Measurements from ENCODE around the gene DMD.

Gene DMD

DNA sequence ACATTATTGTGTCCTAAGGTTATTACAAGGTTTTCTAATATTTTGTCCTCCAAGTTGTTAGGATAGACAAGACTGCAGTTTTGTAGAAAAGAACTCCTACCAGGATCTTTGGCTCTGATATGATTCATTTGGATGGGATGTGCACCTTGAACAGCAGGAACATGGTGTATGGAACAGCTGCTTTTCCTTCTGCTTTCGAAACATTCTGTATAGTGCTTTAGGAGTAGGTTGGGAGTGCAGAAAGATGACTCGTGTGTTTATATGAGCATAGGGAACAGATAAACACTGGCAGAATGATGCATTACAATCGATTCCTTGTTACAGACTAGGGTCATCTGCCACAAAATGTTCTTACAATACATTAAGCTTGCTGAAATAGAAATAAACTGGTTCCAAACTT, 790.1 kb downstream of the DMD start:
- no peaks in the 10 kb centered on the region for H3K27me3 ChIP-seq (replicated peaks; ENCODE audit: insufficient read depth, low read length)
- TF ChIP-seq, protein P1, sequence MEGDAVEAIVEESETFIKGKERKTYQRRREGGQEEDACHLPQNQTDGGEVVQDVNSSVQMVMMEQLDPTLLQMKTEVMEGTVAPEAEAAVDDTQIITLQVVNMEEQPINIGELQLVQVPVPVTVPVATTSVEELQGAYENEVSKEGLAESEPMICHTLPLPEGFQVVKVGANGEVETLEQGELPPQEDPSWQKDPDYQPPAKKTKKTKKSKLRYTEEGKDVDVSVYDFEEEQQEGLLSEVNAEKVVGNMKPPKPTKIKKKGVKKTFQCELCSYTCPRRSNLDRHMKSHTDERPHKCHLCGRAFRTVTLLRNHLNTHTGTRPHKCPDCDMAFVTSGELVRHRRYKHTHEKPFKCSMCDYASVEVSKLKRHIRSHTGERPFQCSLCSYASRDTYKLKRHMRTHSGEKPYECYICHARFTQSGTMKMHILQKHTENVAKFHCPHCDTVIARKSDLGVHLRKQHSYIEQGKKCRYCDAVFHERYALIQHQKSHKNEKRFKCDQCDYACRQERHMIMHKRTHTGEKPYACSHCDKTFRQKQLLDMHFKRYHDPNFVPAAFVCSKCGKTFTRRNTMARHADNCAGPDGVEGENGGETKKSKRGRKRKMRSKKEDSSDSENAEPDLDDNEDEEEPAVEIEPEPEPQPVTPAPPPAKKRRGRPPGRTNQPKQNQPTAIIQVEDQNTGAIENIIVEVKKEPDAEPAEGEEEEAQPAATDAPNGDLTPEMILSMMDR (IDR thresholded peaks at IDR 0.05; ENCODE audit: low read length): no peak
- TF ChIP-seq EZH2 (optimal IDR thresholded peaks at IDR 0.05; ENCODE audit: low read depth, low read length) (no peak), EZH2phosphoT487 (IDR thresholded peaks at IDR 0.05; ENCODE audit: low read length) (no peak)

DNA sequence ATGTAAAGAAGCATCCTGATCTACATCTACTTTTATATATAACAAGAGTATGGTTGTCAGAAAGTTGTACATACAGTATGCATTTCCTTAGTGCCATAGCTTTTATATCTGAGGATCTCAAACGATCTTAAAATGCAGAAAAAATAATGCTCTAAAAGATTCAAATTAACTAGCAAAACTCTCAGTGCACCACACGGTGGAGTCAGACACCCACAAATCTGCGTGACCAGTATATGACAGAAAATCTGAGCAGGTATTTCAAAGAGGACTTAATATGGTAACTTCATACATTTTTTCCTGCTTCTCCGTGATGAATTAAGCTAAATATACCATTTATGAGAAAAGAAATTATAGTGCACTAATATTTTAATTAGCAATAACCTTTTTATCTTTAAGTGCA, 803.0 kb downstream of the DMD start:
- H2AFZ ChIP-seq (ENCODE audit: low read length): no peak overlapping the region
- no peaks in the 10 kb centered on the region for H3K4me1 ChIP-seq (ENCODE audit: low read length)
- peak; percentile 27 for DNase-seq
- H3K27me3 ChIP-seq (replicated peaks; ENCODE audit: insufficient read depth, low read length): no peaks in the 10 kb centered on the region
- no peak overlapping the region for H3K27ac ChIP-seq (ENCODE audit: low read length)
- H3K9me2 ChIP-seq (replicated peaks; ENCODE audit: insufficient read depth, low read length): no peaks in the 10 kb centered on the region
- H3K4me2 ChIP-seq (ENCODE audit: low read depth, low read length): no peak overlapping the region
- no peaks in the 10 kb centered on the region for H3K36me3 ChIP-seq (replicated peaks; ENCODE audit: insufficient read depth, low read length)
- no peak overlapping the region for H3K9ac ChIP-seq (ENCODE audit: low read length)
- H3F3A ChIP-seq (ENCODE audit: insufficient read depth, low read length): no peaks in the 10 kb centered on the region
- no peak overlapping the region for H3K4me3 ChIP-seq (ENCODE audit: low read length)
- no peaks in the 10 kb centered on the region for H3K79me2 ChIP-seq (ENCODE audit: low read length)
- TF ChIP-seq EZH2 (optimal IDR thresholded peaks at IDR 0.05; ENCODE audit: low read depth, low read length): no peak
- TF ChIP-seq, protein P1 (IDR thresholded peaks at IDR 0.05; ENCODE audit: low read length): peak; percentile 43
- no peaks in the 10 kb centered on the region for H4K20me1 ChIP-seq (ENCODE audit: insufficient read depth, low read length)
- H3K9me3 ChIP-seq (replicated peaks; ENCODE audit: insufficient read depth, low read length): no peaks in the 10 kb centered on the region

More for the DNA sequence above, 790.1 kb downstream of the DMD start:
- H3F3A ChIP-seq (ENCODE audit: insufficient read depth, low read length): no peaks in the 10 kb centered on the region
- no peaks in the 10 kb centered on the region for H4K20me1 ChIP-seq (ENCODE audit: insufficient read depth, low read length)
- no peaks in the 10 kb centered on the region for H3K79me2 ChIP-seq (ENCODE audit: low read length)
- H3K4me3 ChIP-seq (ENCODE audit: low read length): no peak overlapping the region
- no peaks in the 10 kb centered on the region for H3K4me1 ChIP-seq (ENCODE audit: low read length)
- no peak overlapping the region for H3K9ac ChIP-seq (ENCODE audit: low read length)
- no peaks in the 10 kb centered on the region for H3K36me3 ChIP-seq (replicated peaks; ENCODE audit: insufficient read depth, low read length)
- H2AFZ ChIP-seq (ENCODE audit: low read length): no peak overlapping the region
- H3K27ac ChIP-seq (ENCODE audit: low read length): no peak overlapping the region
- no peak overlapping the region for H3K4me2 ChIP-seq (ENCODE audit: low read depth, low read length)
- no peak for DNase-seq
- no peaks in the 10 kb centered on the region for H3K9me2 ChIP-seq (replicated peaks; ENCODE audit: insufficient read depth, low read length)
- H3K9me3 ChIP-seq (replicated peaks; ENCODE audit: insufficient read depth, low read length): no peaks in the 10 kb centered on the region

GRCh38 chrX:32397562-32398216, 813.7 kb downstream of the DMD start:
- TF ChIP-seq, protein P1 (IDR thresholded peaks at IDR 0.05; ENCODE audit: low read length): no peak
- TF ChIP-seq EZH2phosphoT487 (IDR thresholded peaks at IDR 0.05; ENCODE audit: low read length) (no peak), EZH2 (optimal IDR thresholded peaks at IDR 0.05; ENCODE audit: low read depth, low read length) (no peak)
- H3K4me3 ChIP-seq (ENCODE audit: low read length): no peak overlapping the region
- no peak overlapping the region for H2AFZ ChIP-seq (ENCODE audit: low read length)
- H3F3A ChIP-seq (ENCODE audit: insufficient read depth, low read length): no peaks in the 10 kb centered on the region
- no peak overlapping the region for H3K27ac ChIP-seq (ENCODE audit: low read length)
- no peak for DNase-seq
- H3K36me3 ChIP-seq (replicated peaks; ENCODE audit: insufficient read depth, low read length): no peaks in the 10 kb centered on the region
- no peaks in the 10 kb centered on the region for H3K27me3 ChIP-seq (replicated peaks; ENCODE audit: insufficient read depth, low read length)
- no peaks in the 10 kb centered on the region for H3K9me2 ChIP-seq (replicated peaks; ENCODE audit: insufficient read depth, low read length)
- H4K20me1 ChIP-seq (ENCODE audit: insufficient read depth, low read length): no peaks in the 10 kb centered on the region
- H3K79me2 ChIP-seq (ENCODE audit: low read length): no peaks in the 10 kb centered on the region
- no peaks in the 10 kb centered on the region for H3K4me1 ChIP-seq (ENCODE audit: low read length)
- H3K4me2 ChIP-seq (ENCODE audit: low read depth, low read length): no peak overlapping the region
- no peaks in the 10 kb centered on the region for H3K9me3 ChIP-seq (replicated peaks; ENCODE audit: insufficient read depth, low read length)
- H3K9ac ChIP-seq (ENCODE audit: low read length): no peak overlapping the region

Data from MM.1S (cell line).